ES-I3 (cell line): ENCODE measurements around the gene KLHL36.
A peak's percentile ranks its signal among the peaks of the same experiment; 100 is the strongest.

ENCODE experiments used
- H3K36me3 ChIP-seq: 2 replicates; pipeline ENCODE4 v1.6.1; 2013; ENCODE audit warnings: mild to moderate bottlenecking, low read length, control low read depth, moderate library complexity; ENCODE audit not compliant: insufficient read depth
- H3K4me1 ChIP-seq: 2 replicates; pipeline ENCODE4 v1.6.1; 2013; ENCODE audit warnings: mild to moderate bottlenecking, control low read depth, low read length; ENCODE audit not compliant: insufficient read depth
- H3K9ac ChIP-seq: 2 replicates; pipeline ENCODE4 v1.6.1; 2013; ENCODE audit warnings: low read depth, mild to moderate bottlenecking, low read length, moderate library complexity
- H3K9me3 ChIP-seq: 2 replicates; pipeline ENCODE4 v1.6.1; 2013; ENCODE audit warnings: mild to moderate bottlenecking, low read length, moderate library complexity; ENCODE audit not compliant: control insufficient read depth, insufficient read depth

Gene KLHL36

GRCh38 chr16:84694980-84695379 is 46.7 kb downstream of the KLHL36 start:
- no peaks in the 10 kb centered on the region for H3K36me3 ChIP-seq
- no peak overlapping the region for H3K9ac ChIP-seq
- H3K9me3 ChIP-seq: no peaks in the 10 kb centered on the region
- no peaks in the 10 kb centered on the region for H3K4me1 ChIP-seq

GRCh38 chr16:84699147-84699711 is 50.9 kb downstream of the KLHL36 start:
- Histone ChIP-seq H3K9me3 (no peaks in the 10 kb centered on the region), H3K4me1 (peaks cover 12% of the 10 kb centered on the region; the same call in 1 of the 2 replicates), H3K36me3 (no peaks in the 10 kb centered on the region), H3K9ac (peak overlapping the region; percentile 93)

GRCh38 chr16:84699712-84700445 is 51.6 kb downstream of the KLHL36 start, which contains the start of gene USP10:
USP10 (plus strand) TSS chr16:84700000; CDS start chr16:84700091, 91 bp downstream.
- H3K9ac ChIP-seq: peak within 1 kb of the TSS; percentile 99
- peaks cover 18% of the 10 kb centered on the region for H3K4me1 ChIP-seq
- no peaks in the 10 kb centered on the region for H3K9me3 ChIP-seq
- no peaks in the 10 kb centered on the region for H3K36me3 ChIP-seq

- H3K9ac ChIP-seq: peak overlapping the region; percentile 99
- H3K4me1 ChIP-seq: peaks cover 18% of the 10 kb centered on the region
- H3K9me3 ChIP-seq: no peaks in the 10 kb centered on the region
- no peaks in the 10 kb centered on the region for H3K36me3 ChIP-seq
Observed at GRCh38 chr16:84700446-84701300, 52.4 kb downstream of the KLHL36 start.

GRCh38 chr16:84703681-84704080 is 55.4 kb downstream of the KLHL36 start:
- Histone ChIP-seq H3K9ac (no peak overlapping the region), H3K36me3 (no peaks in the 10 kb centered on the region), H3K4me1 (peaks cover 21% of the 10 kb centered on the region), H3K9me3 (no peaks in the 10 kb centered on the region)

GRCh38 chr16:84704253-84704652 is 55.9 kb downstream of the KLHL36 start:
- H3K9ac ChIP-seq: no peak overlapping the region
- H3K9me3 ChIP-seq: no peaks in the 10 kb centered on the region
- H3K36me3 ChIP-seq: no peaks in the 10 kb centered on the region
- H3K4me1 ChIP-seq: peaks cover 27% of the 10 kb centered on the region

- no peaks in the 10 kb centered on the region for H3K9me3 ChIP-seq
- H3K4me1 ChIP-seq: peaks cover 35% of the 10 kb centered on the region
- H3K9ac ChIP-seq: no peak overlapping the region
- H3K36me3 ChIP-seq: no peaks in the 10 kb centered on the region
Observed at GRCh38 chr16:84706856-84707255, 58.5 kb downstream of the KLHL36 start.

- H3K4me1 ChIP-seq: peaks cover 26% of the 10 kb centered on the region
- no peaks in the 10 kb centered on the region for H3K9me3 ChIP-seq
- H3K9ac ChIP-seq: no peak overlapping the region
- no peaks in the 10 kb centered on the region for H3K36me3 ChIP-seq
Observed at GRCh38 chr16:84709609-84710008, 61.3 kb downstream of the KLHL36 start.

- Histone ChIP-seq H3K9me3 (no peaks in the 10 kb centered on the region), H3K4me1 (peaks cover 24% of the 10 kb centered on the region; the same call in 1 of the 2 replicates), H3K9ac (no peak overlapping the region), H3K36me3 (no peaks in the 10 kb centered on the region)
Observed at GRCh38 chr16:84710686-84711085, 62.4 kb downstream of the KLHL36 start.
